Measurements from ENCODE around the gene DRC1. TPM values are rescaled to one million over a fixed set of nuclear protein-coding genes. Genes with fewer than 3 reads are reported as not detected.

The DRC1 gene
- total and polyA plus RNA-seq, 2 donors (not counting 1 experiment from before 2014, with no cell fraction given), result under 0.01 to 0.10 TPM

DNA sequence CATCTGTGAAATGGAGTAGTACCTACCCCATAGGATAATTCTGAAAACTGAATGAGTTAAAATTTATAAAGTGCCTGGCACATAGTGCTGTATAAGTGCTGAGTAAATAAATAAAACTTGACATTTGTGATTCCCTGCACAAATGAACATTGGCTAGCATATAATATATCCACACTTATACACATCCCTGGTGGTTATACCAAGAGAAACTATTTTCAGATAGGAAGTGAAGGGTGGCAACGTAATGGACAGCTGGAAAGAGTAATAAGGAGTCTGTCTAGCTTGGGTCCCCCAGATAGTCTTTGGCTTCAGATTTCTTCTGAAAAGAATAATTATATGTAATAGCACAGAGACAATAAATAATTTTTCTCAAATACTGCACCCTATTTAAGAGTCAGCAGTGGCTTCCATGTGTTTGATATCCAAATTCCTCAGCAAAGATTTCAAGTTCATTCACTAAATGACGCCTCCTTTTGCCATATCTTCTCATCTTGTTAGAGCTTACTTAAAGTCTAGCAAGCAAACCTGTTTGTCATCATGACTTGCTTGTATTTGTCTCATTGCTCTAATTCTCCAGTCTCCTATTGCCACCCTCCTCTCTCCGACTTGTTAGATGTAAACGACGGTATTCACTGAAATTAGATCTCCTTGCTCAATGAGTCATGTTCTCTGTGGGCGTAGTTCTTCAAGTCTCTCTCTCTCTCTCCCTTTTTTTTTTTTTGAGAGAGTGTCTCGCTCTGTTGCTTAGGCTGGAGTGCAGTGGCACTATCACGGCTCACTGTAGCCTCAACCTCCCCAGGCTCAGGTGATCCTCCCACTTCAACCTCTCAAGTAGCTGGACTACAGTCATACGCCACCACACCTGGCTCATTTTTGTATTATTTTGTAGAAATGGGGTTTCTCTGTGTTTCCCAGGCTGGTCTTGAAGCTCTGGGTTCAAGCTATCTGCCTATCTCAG, 46.4 kb upstream of the DRC1 start:
- Histone ChIP-seq H3K9me3 (ENCODE audit: control insufficient read depth, insufficient read depth, low read depth, low read length) (no peaks in the 10 kb centered on the region), H3K4me2 (ENCODE audit: extremely low read depth, insufficient read depth, low read length) (peak overlapping the region; percentile 56), H3K27me3 (ENCODE audit: control insufficient read depth, insufficient read depth, low read length) (no peaks in the 10 kb centered on the region), H2AFZ (ENCODE audit: low read length) (no peak overlapping the region), H3K4me3 (replicated peaks in 1 of 4; ENCODE audit: control extremely low read depth in 1 of 4, insufficient read depth in 1 of 4, low read depth in 3 of 4, low read length in 4 of 4) (no peak overlapping the region), H3K9ac (ENCODE audit: insufficient read depth, low read length) (no peak overlapping the region), H4K20me1 (ENCODE audit: control insufficient read depth, extremely low read depth, insufficient read depth, low read length) (no peaks in the 10 kb centered on the region), H3K27ac (ENCODE audit: insufficient read depth, low read length) (no peak overlapping the region), H3K79me2 (ENCODE audit: control insufficient read depth, insufficient read depth, low read length) (peaks cover 46% of the 10 kb centered on the region), H3K36me3 (ENCODE audit: control insufficient read depth, insufficient read depth, low read length) (no peaks in the 10 kb centered on the region), H3K4me1 (ENCODE audit: control insufficient read depth, extremely low read depth, insufficient read depth, low read length) (peaks cover 2% of the 10 kb centered on the region)
- TF ChIP-seq CTCF (conservative IDR thresholded peaks at IDR 0.05 in 1 of 2, IDR thresholded peaks at IDR 0.05 in 1 of 2; ENCODE audit: low read depth in 1 of 2, low read length in 2 of 2) (no peak), EZH2 (IDR thresholded peaks at IDR 0.05; ENCODE audit: low read length, missing control alignments) (no peak)
- DNase-seq (ENCODE audit: low read depth in 2 of 2), result peak; percentile 94 to 99

DNA sequence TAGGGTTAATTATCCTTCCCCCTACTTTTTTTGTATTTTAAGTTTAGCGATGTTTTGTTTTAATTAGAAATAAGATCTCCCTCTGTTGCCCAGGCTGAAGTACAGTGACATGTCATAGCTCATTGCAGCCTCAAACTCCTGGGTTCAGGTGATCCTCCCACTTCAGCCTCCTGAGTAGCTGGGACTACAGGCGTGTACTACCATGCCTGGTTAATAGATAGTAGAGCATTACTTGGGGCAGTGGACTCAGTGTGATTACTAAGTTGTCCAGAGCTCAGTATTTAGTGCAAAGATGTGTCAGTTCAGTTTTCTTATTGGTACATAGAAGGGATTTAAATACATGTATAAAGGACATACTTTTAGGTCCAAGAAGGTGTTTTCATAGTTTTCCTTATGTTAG, 45.6 kb upstream of the DRC1 start:
- Histone ChIP-seq H3K9ac (ENCODE audit: insufficient read depth, low read length) (no peak overlapping the region), H3K27me3 (ENCODE audit: control insufficient read depth, insufficient read depth, low read length) (no peaks in the 10 kb centered on the region), H3K4me2 (ENCODE audit: extremely low read depth, insufficient read depth, low read length) (no peak overlapping the region), H3K4me3 (replicated peaks in 1 of 4; ENCODE audit: control extremely low read depth in 1 of 4, insufficient read depth in 1 of 4, low read depth in 3 of 4, low read length in 4 of 4) (no peak overlapping the region), H3K4me1 (ENCODE audit: control insufficient read depth, extremely low read depth, insufficient read depth, low read length) (peaks cover 2% of the 10 kb centered on the region), H3K9me3 (ENCODE audit: control insufficient read depth, insufficient read depth, low read depth, low read length) (no peaks in the 10 kb centered on the region), H3K36me3 (ENCODE audit: control insufficient read depth, insufficient read depth, low read length) (no peaks in the 10 kb centered on the region), H3K27ac (ENCODE audit: insufficient read depth, low read length) (no peak overlapping the region), H2AFZ (ENCODE audit: low read length) (no peak overlapping the region), H3K79me2 (ENCODE audit: control insufficient read depth, insufficient read depth, low read length) (peaks cover 43% of the 10 kb centered on the region), H4K20me1 (ENCODE audit: control insufficient read depth, extremely low read depth, insufficient read depth, low read length) (no peaks in the 10 kb centered on the region)
- no peak for DNase-seq (ENCODE audit: low read depth in 2 of 2)
- no peak for TF ChIP-seq CTCF (conservative IDR thresholded peaks at IDR 0.05 in 1 of 2, IDR thresholded peaks at IDR 0.05 in 1 of 2; ENCODE audit: low read depth in 1 of 2, low read length in 2 of 2)
- no peak for TF ChIP-seq EZH2 (IDR thresholded peaks at IDR 0.05; ENCODE audit: low read length, missing control alignments)

DNA sequence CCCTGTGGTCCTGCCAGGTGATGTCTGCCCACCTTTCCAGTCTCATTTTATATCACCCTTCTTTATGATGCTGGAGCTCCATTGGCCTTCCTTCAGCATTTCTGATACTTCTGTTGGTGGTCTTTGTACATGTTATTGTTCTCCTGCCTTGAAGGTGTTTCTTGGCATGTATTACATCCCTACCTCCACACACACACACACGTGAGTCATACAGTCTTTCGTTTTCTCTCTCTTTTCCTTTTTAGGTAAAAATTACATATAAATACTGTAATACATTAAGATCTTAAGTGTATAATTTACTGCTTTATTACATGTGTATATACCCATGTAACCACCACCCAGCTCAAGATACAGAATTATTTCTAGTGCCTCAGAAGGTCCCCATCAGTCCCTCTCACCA, 44.9 kb upstream of the DRC1 start:
- Histone ChIP-seq H3K4me1 (ENCODE audit: control insufficient read depth, extremely low read depth, insufficient read depth, low read length) (peaks cover 2% of the 10 kb centered on the region), H3K9me3 (ENCODE audit: control insufficient read depth, insufficient read depth, low read depth, low read length) (no peaks in the 10 kb centered on the region), H3K27me3 (ENCODE audit: control insufficient read depth, insufficient read depth, low read length) (no peaks in the 10 kb centered on the region), H3K4me3 (replicated peaks in 1 of 4; ENCODE audit: control extremely low read depth in 1 of 4, insufficient read depth in 1 of 4, low read depth in 3 of 4, low read length in 4 of 4) (no peak overlapping the region), H4K20me1 (ENCODE audit: control insufficient read depth, extremely low read depth, insufficient read depth, low read length) (no peaks in the 10 kb centered on the region), H3K36me3 (ENCODE audit: control insufficient read depth, insufficient read depth, low read length) (no peaks in the 10 kb centered on the region), H2AFZ (ENCODE audit: low read length) (no peak overlapping the region), H3K9ac (ENCODE audit: insufficient read depth, low read length) (no peak overlapping the region), H3K4me2 (ENCODE audit: extremely low read depth, insufficient read depth, low read length) (no peak overlapping the region), H3K27ac (ENCODE audit: insufficient read depth, low read length) (no peak overlapping the region), H3K79me2 (ENCODE audit: control insufficient read depth, insufficient read depth, low read length) (peaks cover 39% of the 10 kb centered on the region)
- TF ChIP-seq EZH2 (IDR thresholded peaks at IDR 0.05; ENCODE audit: low read length, missing control alignments) (no peak), CTCF (conservative IDR thresholded peaks at IDR 0.05 in 1 of 2, IDR thresholded peaks at IDR 0.05 in 1 of 2; ENCODE audit: low read depth in 1 of 2, low read length in 2 of 2) (no peak)
- DNase-seq (ENCODE audit: low read depth in 2 of 2), result peak in 1 of 2 donors; percentile 40
